HepG2 (cell line): ENCODE measurements around the gene MOG. TPM values are rescaled to one million over a fixed set of nuclear protein-coding genes. Genes with fewer than 3 reads are reported as not detected.

Source experiments
- KLF11 ChIP-seq: IDR thresholded peaks from 2 replicates; pipeline ENCODE4 v1.6.1; 2016; ENCODE audit warnings: missing compliant biosample characterization
- NCOA1 ChIP-seq: sonication (generic); formaldehyde crosslinking; IDR thresholded peaks from 2 replicates; pipeline ENCODE4 v1.9.0; 2021; ENCODE audit warnings: missing genetic modification reagents
- NR2C2 ChIP-seq: sonication (generic); formaldehyde crosslinking; IDR thresholded peaks from 2 replicates; pipeline ENCODE4 v1.4.0; 2020; ENCODE audit warnings: missing genetic modification reagents, mild to moderate bottlenecking, moderate library complexity, borderline replicate concordance
- SP140L ChIP-seq: sonication (generic); formaldehyde crosslinking; IDR thresholded peaks from 2 replicates; pipeline ENCODE4 v1.4.0; 2020; ENCODE audit warnings: missing genetic modification reagents, borderline replicate concordance
- SUZ12 ChIP-seq: fragments of 150-350 bp; IDR thresholded peaks from 2 replicates; pipeline ENCODE4 v1.6.1; 2014; ENCODE audit warnings: low read depth, low read length
- TGIF2 ChIP-seq: IDR thresholded peaks from 2 replicates; pipeline ENCODE4 v1.6.1; 2016; ENCODE audit warnings: control low read depth, missing compliant biosample characterization
- TMF1 ChIP-seq: sonication (generic); formaldehyde crosslinking; IDR thresholded peaks from 2 replicates; pipeline ENCODE4 v1.8.1; 2022; ENCODE audit warnings: low read depth, missing genetic modification reagents
- ZBTB39 ChIP-seq: sonication (generic); formaldehyde crosslinking; IDR thresholded peaks from 2 replicates; pipeline ENCODE4 v1.5.0; 2020; ENCODE audit warnings: missing genetic modification reagents
- ZFP36L1 ChIP-seq: sonication (generic); formaldehyde crosslinking; IDR thresholded peaks from 2 replicates; pipeline ENCODE4 v1.8.0; 2022; ENCODE audit warnings: mild to moderate bottlenecking, missing genetic modification reagents, moderate library complexity
- ZNF101 ChIP-seq: sonication (generic); formaldehyde crosslinking; IDR thresholded peaks from 2 replicates; pipeline ENCODE4 v1.4.0; 2020; ENCODE audit warnings: mild to moderate bottlenecking, low read depth, missing genetic modification reagents, borderline replicate concordance
- ZNF335 ChIP-seq: sonication (generic); formaldehyde crosslinking; IDR thresholded peaks from 2 replicates; pipeline ENCODE4 v1.4.0; 2020; ENCODE audit warnings: missing genetic modification reagents
- ZNF607 ChIP-seq: sonication (generic); formaldehyde crosslinking; IDR thresholded peaks from 2 replicates; pipeline ENCODE4 v1.5.1; 2020; ENCODE audit warnings: missing genetic modification reagents, mild to moderate bottlenecking, borderline replicate concordance
- ZNF777 ChIP-seq: sonication (generic); formaldehyde crosslinking; IDR thresholded peaks from 2 replicates; pipeline ENCODE4 v1.4.0; 2020; ENCODE audit warnings: missing genetic modification reagents
- polyA plus RNA-seq, 8 experiments: library from polyadenylated mRNA; depleted of rRNA in 3 of 8; stranded (reverse) in 7 of 8; unstranded in 1 of 8; fragments of >200 nt; fragmentation: Illumina TruSeq in 4 of 8; extraction: Trizol in 4 of 8; gene quantifications; 2 replicates each; pipeline versions ENCODE4 v1.2.1 to v1.2.3, GENCODE V29; 2011 to 2016; ENCODE audit warnings: low read depth in 4 of 8, missing spikeins in 1 of 8, mixed read lengths in 1 of 8; ENCODE audit not compliant: insufficient read depth in 1 of 8
- total RNA-seq, 5 experiments: library from RNA; depleted of rRNA; stranded (reverse); fragments of >200 nt; fragmentation: Illumina TruSeq; extraction: Trizol; gene quantifications; 2 replicates each; pipeline ENCODE4 v1.2.3, GENCODE V29; 2016; ENCODE audit warnings: low read depth in 1 of 5
- TF ChIP-seq, protein P1 (sequence below): sonication (generic); formaldehyde crosslinking; IDR thresholded peaks from 2 replicates; pipeline ENCODE4 v1.4.0; 2020; ENCODE audit warnings: missing genetic modification reagents
- TF ChIP-seq, protein P2 (sequence below): sonication (generic); formaldehyde crosslinking; IDR thresholded peaks from 2 replicates; pipeline ENCODE4 v1.5.1; 2020; ENCODE audit warnings: missing genetic modification reagents, mild to moderate bottlenecking, borderline replicate concordance
- TF ChIP-seq, protein P3 (sequence below): sonication (generic); formaldehyde crosslinking; IDR thresholded peaks from 2 replicates; pipeline ENCODE4 v1.9.0; 2021; ENCODE audit warnings: mild to moderate bottlenecking, missing genetic modification reagents

Gene MOG
- total and polyA plus RNA-seq, 2 of the 13 experiments (the other 11 are each of a cell fraction or from before 2014, with no cell fraction given) = not detected

DNA sequence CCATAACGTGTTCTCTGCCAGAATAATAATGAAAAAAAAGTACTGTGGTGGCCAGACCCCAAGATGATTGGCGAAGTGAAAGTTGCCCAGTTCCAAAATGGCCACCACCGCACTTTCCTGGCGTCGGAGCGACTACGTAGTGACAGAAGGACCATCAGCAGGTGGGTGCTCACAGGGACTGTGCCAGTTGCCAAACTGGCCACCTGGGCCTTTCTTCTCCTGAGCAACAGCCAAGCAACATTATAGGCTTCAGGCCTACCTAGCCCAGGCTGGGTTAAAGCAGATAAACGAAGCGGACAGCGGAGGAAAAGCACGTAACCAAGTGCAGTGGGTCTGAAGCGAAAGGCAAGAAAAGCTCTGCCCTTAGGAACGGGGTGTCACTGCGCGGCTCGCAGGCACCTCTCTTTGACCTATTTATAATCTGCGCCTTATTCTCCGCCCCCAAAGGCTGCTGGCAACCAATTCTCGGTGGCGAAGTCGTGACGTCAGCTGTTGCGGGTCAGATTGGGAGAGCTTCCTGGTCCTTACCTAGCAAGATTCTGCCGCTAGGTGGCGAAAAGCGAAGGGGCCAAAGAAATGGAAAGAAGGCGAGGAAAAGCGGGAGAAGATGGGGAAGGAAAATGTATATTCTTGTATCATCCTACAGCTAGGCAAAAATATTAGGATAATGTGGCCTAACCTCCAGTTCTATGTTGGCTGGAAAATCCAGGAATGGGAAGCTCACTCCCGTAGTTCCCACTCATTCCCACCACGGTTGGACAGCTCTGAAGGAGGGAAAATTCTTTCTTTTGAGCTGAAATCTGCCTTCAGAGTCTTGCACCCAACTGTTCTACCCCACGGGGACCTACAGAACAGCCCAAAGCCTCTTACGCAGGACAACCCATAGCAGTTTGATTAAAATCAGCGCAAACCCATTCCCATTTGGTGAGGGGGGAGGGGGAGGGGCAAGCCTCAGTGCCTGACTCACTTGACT, 6.9 kb upstream of the MOG start (continued):
- TF ChIP-seq, protein P1, sequence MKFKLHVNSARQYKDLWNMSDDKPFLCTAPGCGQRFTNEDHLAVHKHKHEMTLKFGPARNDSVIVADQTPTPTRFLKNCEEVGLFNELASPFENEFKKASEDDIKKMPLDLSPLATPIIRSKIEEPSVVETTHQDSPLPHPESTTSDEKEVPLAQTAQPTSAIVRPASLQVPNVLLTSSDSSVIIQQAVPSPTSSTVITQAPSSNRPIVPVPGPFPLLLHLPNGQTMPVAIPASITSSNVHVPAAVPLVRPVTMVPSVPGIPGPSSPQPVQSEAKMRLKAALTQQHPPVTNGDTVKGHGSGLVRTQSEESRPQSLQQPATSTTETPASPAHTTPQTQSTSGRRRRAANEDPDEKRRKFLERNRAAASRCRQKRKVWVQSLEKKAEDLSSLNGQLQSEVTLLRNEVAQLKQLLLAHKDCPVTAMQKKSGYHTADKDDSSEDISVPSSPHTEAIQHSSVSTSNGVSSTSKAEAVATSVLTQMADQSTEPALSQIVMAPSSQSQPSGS = no peak
- TF ChIP-seq KLF11 (no peak), TMF1 (CRISPR knock-in tag) (no peak), ZNF777 (CRISPR knock-in tag) (no peak), ZFP36L1 (CRISPR knock-in tag) (no peak), ZNF607 (CRISPR knock-in tag) (no peak), ZBTB39 (CRISPR knock-in tag) (no peak), ZNF335 (CRISPR knock-in tag) (no peak), NR2C2 (CRISPR knock-in tag) (no peak), SP140L (CRISPR knock-in tag) (no peak), NCOA1 (CRISPR knock-in tag) (no peak), ZNF101 (CRISPR knock-in tag) (no peak), TGIF2 (CRISPR knock-in tag) (no peak), SUZ12 (no peak)
- TF ChIP-seq, protein P2, sequence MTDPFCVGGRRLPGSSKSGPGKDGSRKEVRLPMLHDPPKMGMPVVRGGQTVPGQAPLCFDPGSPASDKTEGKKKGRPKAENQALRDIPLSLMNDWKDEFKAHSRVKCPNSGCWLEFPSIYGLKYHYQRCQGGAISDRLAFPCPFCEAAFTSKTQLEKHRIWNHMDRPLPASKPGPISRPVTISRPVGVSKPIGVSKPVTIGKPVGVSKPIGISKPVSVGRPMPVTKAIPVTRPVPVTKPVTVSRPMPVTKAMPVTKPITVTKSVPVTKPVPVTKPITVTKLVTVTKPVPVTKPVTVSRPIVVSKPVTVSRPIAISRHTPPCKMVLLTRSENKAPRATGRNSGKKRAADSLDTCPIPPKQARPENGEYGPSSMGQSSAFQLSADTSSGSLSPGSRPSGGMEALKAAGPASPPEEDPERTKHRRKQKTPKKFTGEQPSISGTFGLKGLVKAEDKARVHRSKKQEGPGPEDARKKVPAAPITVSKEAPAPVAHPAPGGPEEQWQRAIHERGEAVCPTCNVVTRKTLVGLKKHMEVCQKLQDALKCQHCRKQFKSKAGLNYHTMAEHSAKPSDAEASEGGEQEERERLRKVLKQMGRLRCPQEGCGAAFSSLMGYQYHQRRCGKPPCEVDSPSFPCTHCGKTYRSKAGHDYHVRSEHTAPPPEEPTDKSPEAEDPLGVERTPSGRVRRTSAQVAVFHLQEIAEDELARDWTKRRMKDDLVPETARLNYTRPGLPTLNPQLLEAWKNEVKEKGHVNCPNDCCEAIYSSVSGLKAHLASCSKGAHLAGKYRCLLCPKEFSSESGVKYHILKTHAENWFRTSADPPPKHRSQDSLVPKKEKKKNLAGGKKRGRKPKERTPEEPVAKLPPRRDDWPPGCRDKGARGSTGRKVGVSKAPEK (CRISPR knock-in tag) = 0 out of 2 replicates have a peak, but pooled peaks have one; percentile 53
- TF ChIP-seq, protein P3, sequence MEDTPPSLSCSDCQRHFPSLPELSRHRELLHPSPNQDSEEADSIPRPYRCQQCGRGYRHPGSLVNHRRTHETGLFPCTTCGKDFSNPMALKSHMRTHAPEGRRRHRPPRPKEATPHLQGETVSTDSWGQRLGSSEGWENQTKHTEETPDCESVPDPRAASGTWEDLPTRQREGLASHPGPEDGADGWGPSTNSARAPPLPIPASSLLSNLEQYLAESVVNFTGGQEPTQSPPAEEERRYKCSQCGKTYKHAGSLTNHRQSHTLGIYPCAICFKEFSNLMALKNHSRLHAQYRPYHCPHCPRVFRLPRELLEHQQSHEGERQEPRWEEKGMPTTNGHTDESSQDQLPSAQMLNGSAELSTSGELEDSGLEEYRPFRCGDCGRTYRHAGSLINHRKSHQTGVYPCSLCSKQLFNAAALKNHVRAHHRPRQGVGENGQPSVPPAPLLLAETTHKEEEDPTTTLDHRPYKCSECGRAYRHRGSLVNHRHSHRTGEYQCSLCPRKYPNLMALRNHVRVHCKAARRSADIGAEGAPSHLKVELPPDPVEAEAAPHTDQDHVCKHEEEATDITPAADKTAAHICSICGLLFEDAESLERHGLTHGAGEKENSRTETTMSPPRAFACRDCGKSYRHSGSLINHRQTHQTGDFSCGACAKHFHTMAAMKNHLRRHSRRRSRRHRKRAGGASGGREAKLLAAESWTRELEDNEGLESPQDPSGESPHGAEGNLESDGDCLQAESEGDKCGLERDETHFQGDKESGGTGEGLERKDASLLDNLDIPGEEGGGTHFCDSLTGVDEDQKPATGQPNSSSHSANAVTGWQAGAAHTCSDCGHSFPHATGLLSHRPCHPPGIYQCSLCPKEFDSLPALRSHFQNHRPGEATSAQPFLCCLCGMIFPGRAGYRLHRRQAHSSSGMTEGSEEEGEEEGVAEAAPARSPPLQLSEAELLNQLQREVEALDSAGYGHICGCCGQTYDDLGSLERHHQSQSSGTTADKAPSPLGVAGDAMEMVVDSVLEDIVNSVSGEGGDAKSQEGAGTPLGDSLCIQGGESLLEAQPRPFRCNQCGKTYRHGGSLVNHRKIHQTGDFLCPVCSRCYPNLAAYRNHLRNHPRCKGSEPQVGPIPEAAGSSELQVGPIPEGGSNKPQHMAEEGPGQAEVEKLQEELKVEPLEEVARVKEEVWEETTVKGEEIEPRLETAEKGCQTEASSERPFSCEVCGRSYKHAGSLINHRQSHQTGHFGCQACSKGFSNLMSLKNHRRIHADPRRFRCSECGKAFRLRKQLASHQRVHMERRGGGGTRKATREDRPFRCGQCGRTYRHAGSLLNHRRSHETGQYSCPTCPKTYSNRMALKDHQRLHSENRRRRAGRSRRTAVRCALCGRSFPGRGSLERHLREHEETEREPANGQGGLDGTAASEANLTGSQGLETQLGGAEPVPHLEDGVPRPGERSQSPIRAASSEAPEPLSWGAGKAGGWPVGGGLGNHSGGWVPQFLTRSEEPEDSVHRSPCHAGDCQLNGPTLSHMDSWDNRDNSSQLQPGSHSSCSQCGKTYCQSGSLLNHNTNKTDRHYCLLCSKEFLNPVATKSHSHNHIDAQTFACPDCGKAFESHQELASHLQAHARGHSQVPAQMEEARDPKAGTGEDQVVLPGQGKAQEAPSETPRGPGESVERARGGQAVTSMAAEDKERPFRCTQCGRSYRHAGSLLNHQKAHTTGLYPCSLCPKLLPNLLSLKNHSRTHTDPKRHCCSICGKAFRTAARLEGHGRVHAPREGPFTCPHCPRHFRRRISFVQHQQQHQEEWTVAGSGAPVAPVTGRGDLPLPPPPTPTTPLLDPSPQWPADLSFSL (CRISPR knock-in tag) = no peak
